Lung (tissue), 12 donors: ENCODE data around the gene PRCC. TPM values are rescaled to one million over a fixed set of nuclear protein-coding genes. Genes with fewer than 3 reads are reported as not detected.

Source experiments
- ATAC-seq: fragments of 200-7000 bp; cut with Tn5 transposase; one replicate; pipeline ENCODE4 v1.9.1; 2020; ENCODE audit warnings: moderate number of reproducible peaks; ENCODE audit not compliant: insufficient read depth, low FRiP score
- DNase-seq, 3 donors: peaks; one replicate each; pipeline ENCODE4 v3.0.0-alpha.2; 2013 to 2017
- H3K27ac ChIP-seq, 2 donors: one replicate each; pipeline ENCODE4 v1.5.1; 2013; ENCODE audit warnings: mild to moderate bottlenecking in 2 of 2, moderate library complexity in 2 of 2, control low read depth in 1 of 2, inconsistent platforms in 1 of 2, low read depth in 1 of 2, low read length in 1 of 2
- H3K27me3 ChIP-seq, 3 donors: one replicate each; pipeline ENCODE4 v1.5.1; 2013; ENCODE audit warnings: low read length in 2 of 3; ENCODE audit not compliant: control insufficient read depth in 3 of 3, insufficient read depth in 3 of 3
- H3K36me3 ChIP-seq, 4 donors: one replicate each; pipeline ENCODE4 v1.5.1; 2013; ENCODE audit warnings: low read length in 4 of 4, mild to moderate bottlenecking in 1 of 4, moderate library complexity in 1 of 4; ENCODE audit not compliant: control insufficient read depth in 4 of 4, insufficient read depth in 4 of 4
- H3K4me1 ChIP-seq, 5 donors: one replicate each; pipeline ENCODE4 v1.5.1; 2013; ENCODE audit warnings: low read length in 5 of 5, mild to moderate bottlenecking in 2 of 5, moderate library complexity in 1 of 5; ENCODE audit not compliant: control insufficient read depth in 5 of 5, insufficient read depth in 5 of 5
- H3K4me3 ChIP-seq: one replicate; pipeline ENCODE4 v1.5.1; 2013; ENCODE audit warnings: mild to moderate bottlenecking, control low read depth, moderate library complexity
- H3K9ac ChIP-seq, 2 donors: one replicate each; pipeline ENCODE4 v1.5.1; 2013; ENCODE audit warnings: low read length in 2 of 2, control low read depth in 1 of 2; ENCODE audit not compliant: insufficient read depth in 1 of 2
- H3K9me3 ChIP-seq, 4 donors: one replicate each; pipeline ENCODE4 v1.5.1; 2013; ENCODE audit warnings: low read length in 3 of 4, mild to moderate bottlenecking in 1 of 4, moderate library complexity in 1 of 4; ENCODE audit not compliant: control insufficient read depth in 4 of 4, insufficient read depth in 3 of 4
- WGBS, 2 donors: extraction: QIAGEN DNeasy Blood & Tissue Kit; methylation state at CpG; one replicate each; pipeline ENCODE4 v1.1.7; 2013; 5-methylcytosine and 5-hydroxymethylcytosine counted together
- polyA plus RNA-seq, 2 donors: library from polyadenylated mRNA; stranded (reverse); fragments of 200-250 nt; gene quantifications; one replicate each; pipeline ENCODE4 v1.2.1, GENCODE V29; 2013
- total RNA-seq, 2 donors: library from RNA; depleted of rRNA in 1 of 2; stranded (reverse); fragments of >200 nt in 1 of 2; gene quantifications; one replicate each; pipeline ENCODE4 v1.2.1, GENCODE V29; 2014 to 2021
- TF ChIP-seq, protein P1 (sequence below): IDR thresholded peaks from 2 replicates; pipeline ENCODE4 v1.5.1; 2012; ENCODE audit warnings: mild to moderate bottlenecking; ENCODE audit errors: control extremely low read depth, extremely low read depth
- donor health status: control.
- donor health status: control.
- donor health status: Bipolar disorder and iron deficiency.
- donor health status: healthy.
- donor health status: DM: yes; HTN: yes; CAD: no.

Gene PRCC
- total and polyA plus RNA-seq, 4 donors: 36.2 to 52.7 (median 39.3) TPM

DNA sequence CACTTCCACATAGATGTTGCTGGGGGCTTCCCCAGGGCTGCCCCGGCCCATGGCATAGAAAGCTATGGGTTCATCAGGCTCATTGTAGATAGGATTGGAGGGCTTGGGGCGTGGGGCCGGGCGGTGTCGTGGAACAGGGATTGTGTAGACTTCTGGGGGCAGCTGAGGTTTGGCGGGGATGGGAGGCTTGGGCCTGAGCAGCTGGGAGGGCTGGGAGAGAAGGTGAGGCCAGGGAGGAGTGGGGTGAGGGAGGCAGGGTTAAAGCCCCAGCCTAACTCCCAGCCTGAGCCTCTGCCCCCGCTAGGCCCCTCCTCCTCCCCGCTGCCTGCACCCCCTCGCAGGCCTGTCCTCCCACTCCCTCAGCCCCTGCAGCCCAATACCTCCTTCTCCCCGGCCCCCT, 41.9 kb downstream of the PRCC start:
- H3K9ac ChIP-seq: no peak overlapping the region
- 94 to 95% methylated on average over 10 of the region's 10 CpGs for WGBS, 2 donors
- H3K4me1 ChIP-seq: peaks cover 0 to 26% (median 8%) of the 10 kb centered on the region in 5 donors
- no peaks in the 10 kb centered on the region for H3K27me3 ChIP-seq
- no peak for DNase-seq
- H3K4me3 ChIP-seq: no peak overlapping the region
- ATAC-seq: no peak
- H3K36me3 ChIP-seq: no peaks in the 10 kb centered on the region
- no peaks in the 10 kb centered on the region for H3K9me3 ChIP-seq
- TF ChIP-seq, protein P1, sequence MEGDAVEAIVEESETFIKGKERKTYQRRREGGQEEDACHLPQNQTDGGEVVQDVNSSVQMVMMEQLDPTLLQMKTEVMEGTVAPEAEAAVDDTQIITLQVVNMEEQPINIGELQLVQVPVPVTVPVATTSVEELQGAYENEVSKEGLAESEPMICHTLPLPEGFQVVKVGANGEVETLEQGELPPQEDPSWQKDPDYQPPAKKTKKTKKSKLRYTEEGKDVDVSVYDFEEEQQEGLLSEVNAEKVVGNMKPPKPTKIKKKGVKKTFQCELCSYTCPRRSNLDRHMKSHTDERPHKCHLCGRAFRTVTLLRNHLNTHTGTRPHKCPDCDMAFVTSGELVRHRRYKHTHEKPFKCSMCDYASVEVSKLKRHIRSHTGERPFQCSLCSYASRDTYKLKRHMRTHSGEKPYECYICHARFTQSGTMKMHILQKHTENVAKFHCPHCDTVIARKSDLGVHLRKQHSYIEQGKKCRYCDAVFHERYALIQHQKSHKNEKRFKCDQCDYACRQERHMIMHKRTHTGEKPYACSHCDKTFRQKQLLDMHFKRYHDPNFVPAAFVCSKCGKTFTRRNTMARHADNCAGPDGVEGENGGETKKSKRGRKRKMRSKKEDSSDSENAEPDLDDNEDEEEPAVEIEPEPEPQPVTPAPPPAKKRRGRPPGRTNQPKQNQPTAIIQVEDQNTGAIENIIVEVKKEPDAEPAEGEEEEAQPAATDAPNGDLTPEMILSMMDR: no peak
- no peak overlapping the region for H3K27ac ChIP-seq

DNA sequence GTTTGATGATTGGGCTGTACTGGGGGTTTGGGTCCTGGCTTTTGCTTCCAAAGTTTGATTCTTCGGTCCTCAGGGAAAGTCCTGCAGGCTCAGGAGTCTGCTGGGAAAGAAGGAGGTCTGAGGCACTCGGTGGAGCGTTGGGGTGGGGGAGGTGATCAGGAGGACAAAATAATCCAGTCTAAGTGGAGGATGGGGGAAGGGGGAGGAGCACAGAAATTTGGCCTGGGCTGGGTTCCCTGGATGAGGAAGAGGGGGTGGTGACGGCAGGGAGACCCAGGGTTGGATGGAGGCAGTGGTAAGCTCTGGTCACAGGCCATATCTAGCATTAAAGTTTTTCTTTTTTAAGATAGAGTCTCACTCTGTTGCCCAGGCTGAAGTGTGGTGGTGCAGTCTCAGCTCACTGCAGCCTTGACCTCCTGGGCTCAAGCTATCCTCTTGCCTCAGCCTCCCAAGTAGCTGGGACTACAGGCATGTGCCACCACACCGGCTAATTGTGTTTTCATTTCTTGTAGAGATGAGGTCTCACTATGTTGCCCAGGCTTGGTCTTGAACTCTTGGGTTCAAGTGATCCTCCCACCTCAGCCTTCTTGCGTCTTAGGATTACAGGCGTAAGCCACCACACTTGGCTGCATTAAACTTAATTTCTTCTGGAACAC, 42.5 kb downstream of the PRCC start:
- WGBS, 2 donors: 88 to 94% methylated on average over 7 of the region's 7 CpGs
- ATAC-seq: no peak

DNA sequence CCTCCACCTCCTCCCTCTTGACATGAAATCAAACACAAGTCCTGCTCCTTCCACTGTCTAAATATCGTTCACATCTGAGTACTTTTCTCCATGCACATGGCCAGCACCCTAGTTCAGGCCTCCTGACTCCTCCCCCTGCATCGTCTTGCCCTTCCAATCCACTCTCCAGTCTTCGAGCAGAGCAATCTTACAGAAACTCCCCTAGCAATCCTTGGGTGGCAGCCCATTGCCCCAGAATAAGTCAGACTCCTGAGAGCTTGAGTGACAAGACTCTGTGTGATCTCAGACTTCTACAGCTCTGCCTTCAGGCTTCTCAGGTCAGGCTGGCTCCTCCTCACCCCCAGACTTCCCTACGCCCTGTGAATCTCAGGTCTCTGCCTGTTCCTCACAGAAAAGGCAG, 43.8 kb downstream of the PRCC start:
- DNase-seq (no peak), ATAC-seq (no peak)
- TF ChIP-seq, protein P1: no peak
- H3K4me1 ChIP-seq: peaks cover 0 to 28% (median 10%) of the 10 kb centered on the region in 5 donors
- no peaks in the 10 kb centered on the region for H3K27me3 ChIP-seq
- 73 to 74% methylated on average over 4 of the region's 4 CpGs for WGBS, 2 donors
- no peak overlapping the region for H3K27ac ChIP-seq
- peaks cover 0 to 2% (median 0%) of the 10 kb centered on the region in 4 donors for H3K9me3 ChIP-seq
- H3K4me3 ChIP-seq: no peak overlapping the region
- H3K36me3 ChIP-seq: no peaks in the 10 kb centered on the region
- no peak overlapping the region for H3K9ac ChIP-seq

More for the DNA sequence above, 42.5 kb downstream of the PRCC start:
- Histone ChIP-seq H3K27me3 (no peaks in the 10 kb centered on the region), H3K4me3 (no peak overlapping the region), H3K9ac (no peak overlapping the region), H3K36me3 (no peaks in the 10 kb centered on the region), H3K9me3 (peaks cover 0 to under 1% (median 0%) of the 10 kb centered on the region in 4 donors), H3K27ac (no peak overlapping the region), H3K4me1 (peaks cover 0 to 29% (median 8%) of the 10 kb centered on the region in 5 donors)
- TF ChIP-seq, protein P1: no peak
- no peak for DNase-seq
